GM19351 (cell line): ENCODE results near the gene PIGH.
"Not testable (repeated sequence)": the region's sequence is repeated elsewhere in the genome, so short reads cannot be mapped to it uniquely, and the experiment has no call there.

ENCODE experiments used
- ATAC-seq: cut with Tn5 transposase; IDR thresholded peaks from one replicate; pipeline ENCODE4 v1.9.1; 2021; ENCODE audit warnings: mild to moderate bottlenecking, moderate library complexity; ENCODE audit not compliant: unreplicated experiment

Gene PIGH

GRCh38 chr14:67599698-67600561, at the start of gene PIGH:
Gene PIGH, minus strand, starts transcription at chr14:67600268. Its CDS starts 65 bp downstream, at chr14:67600203.
- ATAC-seq: peak; percentile 90

DNA sequence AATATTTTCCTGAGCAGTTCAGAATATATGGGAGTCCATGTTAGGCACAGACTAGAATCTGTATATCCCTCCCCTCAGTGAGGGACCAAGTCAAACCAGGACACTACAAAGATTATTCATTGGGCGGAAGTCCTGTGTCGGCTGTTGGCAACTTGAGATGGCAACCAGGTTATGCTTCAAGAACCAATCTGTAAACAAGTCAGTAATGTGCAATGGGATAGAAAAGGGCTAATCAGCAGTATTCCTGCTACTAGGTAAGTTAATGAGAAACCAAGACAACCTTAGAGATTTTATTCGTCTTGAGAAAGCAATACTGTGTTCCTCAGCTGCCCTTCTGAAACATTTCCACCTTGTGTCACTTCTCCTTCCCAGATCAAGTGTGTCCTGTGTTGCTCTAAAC, 46.1 kb upstream of the PIGH start:
- no peak for ATAC-seq

DNA sequence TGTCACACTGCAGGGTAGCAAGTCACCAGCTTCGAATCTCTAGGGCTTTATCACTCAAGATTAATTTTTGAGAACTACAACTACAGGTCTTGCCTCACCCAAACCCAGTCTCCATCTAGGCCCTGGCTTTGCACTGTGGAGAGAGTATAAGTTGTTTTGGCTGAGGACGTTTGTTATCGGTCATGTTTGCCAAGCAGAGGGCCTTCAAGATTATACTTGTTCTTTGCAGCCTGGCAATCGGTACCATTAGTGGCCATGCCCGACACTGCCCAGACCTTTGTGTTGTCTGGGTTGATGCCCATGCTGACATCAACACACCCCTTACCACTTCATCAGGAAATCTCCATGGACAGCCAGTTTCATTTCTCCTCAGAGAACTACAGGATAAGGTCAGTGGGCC, 45.3 kb upstream of the PIGH start:
- no peak for ATAC-seq

GRCh38 chr14:67644428-67644827, 44.4 kb upstream of the PIGH start:
- no peak for ATAC-seq

DNA sequence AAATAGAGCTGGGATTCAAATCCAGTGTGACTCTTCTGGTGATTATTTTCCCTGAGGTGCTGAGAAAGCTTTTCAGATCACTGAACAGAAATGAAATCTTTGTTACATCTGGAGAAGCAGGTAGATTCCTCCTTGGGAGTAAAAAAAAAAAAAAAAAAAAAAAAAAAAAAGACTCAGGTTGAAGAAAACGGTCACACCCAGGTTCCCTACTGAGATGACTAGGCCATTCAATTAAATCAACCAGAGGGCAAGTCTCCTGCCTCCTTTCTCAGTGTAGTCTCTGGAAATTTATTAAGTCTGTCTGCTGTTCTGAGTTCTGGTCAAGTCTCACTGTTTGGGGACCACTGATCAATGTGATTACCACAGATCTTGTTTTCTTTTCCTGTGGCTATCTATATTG, 43.6 kb upstream of the PIGH start:
- no peak for ATAC-seq

GRCh38 chr14:67641902-67642749, 42.1 kb upstream of the PIGH start:
- no peak for ATAC-seq

- ATAC-seq: no peak
These were observed 41.4 kb upstream of the PIGH start for GRCh38 chr14:67641480-67641879.

GRCh38 chr14:67638642-67639041, 38.6 kb upstream of the PIGH start:
- ATAC-seq: no peak

- ATAC-seq: peak; percentile 75
These were observed 36.4 kb upstream of the PIGH start for GRCh38 chr14:67636361-67636919.

GRCh38 chr14:67633451-67634147, 33.5 kb upstream of the PIGH start:
- ATAC-seq: no peak

GRCh38 chr14:67630938-67631337, 30.9 kb upstream of the PIGH start:
- ATAC-seq: no peak

DNA sequence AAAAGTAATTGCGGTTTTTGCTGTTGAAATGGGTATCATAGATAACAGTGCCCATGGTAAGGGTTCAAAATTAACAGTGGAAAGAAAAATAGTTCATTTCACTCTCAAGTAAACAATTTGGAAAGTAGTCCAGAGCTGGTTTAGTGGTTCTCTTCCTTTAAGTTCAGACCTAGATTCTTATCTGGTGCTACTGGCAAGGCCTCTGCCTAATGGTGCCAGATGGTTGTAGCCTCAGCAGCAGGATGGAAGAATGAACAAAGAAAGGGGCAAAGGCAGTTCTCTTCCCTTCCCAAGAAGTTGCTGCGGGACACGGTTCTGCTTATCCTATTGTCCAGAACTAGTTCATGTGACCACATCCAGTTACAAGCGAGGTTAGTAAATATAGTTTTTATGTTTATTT, 30.1 kb upstream of the PIGH start:
- ATAC-seq: no peak

GRCh38 chr14:67627519-67627918, 27.5 kb upstream of the PIGH start:
- no peak for ATAC-seq

GRCh38 chr14:67626131-67626530, 26.1 kb upstream of the PIGH start:
- not testable (repeated sequence) for ATAC-seq

DNA sequence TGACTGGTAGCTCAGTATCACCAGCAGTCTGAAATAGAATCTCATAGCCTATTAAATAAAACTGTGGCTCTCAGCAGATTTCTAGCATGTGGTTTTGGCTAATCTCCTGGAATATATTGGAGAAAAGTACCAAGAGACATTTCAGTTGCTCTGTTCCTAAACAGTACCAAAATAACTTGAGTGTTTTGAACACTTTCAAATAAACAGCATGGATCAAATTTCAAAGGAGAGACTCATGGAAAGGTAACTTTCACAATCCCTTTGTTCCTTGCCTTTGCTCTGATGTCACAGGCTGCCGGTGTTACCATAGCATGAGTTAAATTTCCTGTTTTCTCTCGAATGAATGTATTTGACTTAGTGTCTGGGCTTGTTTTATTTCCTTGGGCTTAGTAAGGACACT, 23.0 kb upstream of the PIGH start:
- no peak for ATAC-seq

- ATAC-seq: no peak
These were observed 22.6 kb upstream of the PIGH start for GRCh38 chr14:67622675-67623074.

- ATAC-seq: no peak
These were observed 20.2 kb upstream of the PIGH start for GRCh38 chr14:67620217-67620785.

DNA sequence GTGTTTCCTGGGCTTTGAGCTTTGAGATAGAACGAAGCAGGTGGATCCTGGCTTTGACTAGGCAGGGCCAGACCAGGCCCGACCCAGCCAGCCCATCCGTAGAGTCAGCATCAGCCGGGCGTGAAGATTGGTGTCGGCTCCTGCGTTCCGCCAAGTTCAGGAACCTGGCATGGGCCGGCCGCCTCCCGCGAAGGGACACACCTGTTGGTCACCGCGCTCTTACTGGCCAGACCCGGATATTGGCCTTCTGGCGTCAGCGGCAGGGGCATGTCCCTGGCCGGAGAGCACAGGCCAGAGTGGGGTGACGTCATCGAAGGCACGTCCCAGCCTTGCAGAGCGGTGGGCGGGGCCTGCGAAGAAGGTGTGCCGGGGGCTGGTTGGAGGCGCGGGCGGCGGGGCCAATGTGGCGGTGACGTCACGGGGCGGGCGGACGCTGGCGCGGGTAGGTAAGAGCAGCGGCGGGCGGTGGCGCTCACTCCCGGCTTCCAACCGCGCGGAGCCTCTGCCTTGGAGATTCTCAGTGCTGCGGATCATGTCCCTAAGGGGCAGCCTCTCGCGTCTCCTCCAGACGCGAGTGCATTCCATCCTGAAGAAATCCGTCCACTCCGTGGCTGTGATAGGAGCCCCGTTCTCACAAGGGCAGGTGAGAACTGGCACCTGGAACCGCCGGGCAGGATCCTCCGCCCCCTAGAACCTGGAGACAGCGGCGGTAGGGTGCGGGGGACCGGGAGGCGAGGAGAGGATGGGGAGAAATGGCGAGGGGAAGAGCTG, 19.6 kb upstream of the PIGH start, which contains the start of gene ARG2:
Gene ARG2, plus strand, starts transcription at position 475 of the 771 bp plus-strand sequence. Its CDS starts 58 bp downstream, at position 533.
- ATAC-seq: peak; percentile 96

DNA sequence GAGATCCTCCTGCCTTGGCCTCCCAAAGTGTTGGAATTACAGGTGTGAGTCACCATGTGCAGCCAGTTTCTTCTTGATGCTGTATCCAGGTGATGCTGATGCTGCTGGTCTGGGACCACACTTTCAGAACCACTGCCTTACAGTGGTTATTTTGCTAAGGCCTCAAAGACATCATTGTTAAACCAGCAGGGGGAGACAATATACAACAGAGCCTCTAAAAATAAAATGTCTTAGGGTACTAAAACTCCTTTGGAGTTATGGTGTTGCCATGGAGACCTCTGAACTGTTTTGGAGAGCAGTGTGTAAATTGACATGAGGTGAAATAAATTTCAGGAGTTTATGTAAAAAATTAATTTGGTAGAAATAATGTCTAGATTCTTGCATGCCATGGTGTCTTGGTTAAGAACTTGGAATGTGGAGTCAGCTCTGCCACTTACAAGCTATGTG, 18.6 kb upstream of the PIGH start:
- no peak for ATAC-seq

- no peak for ATAC-seq
These were observed 10.4 kb upstream of the PIGH start for GRCh38 chr14:67610491-67610890.
